HG03469 (cell line): ENCODE measurements around the gene SF3B4.
A peak's percentile ranks its signal among the peaks of the same experiment; 100 is the strongest.
"Not testable (repeated sequence)": the region's sequence is repeated elsewhere in the genome, so short reads cannot be mapped to it uniquely, and the experiment has no call there.

Experiments used
- ATAC-seq: cut with Tn5 transposase; IDR thresholded peaks from one replicate; pipeline ENCODE4 v1.9.1; 2021; ENCODE audit warnings: mild to moderate bottlenecking, moderate library complexity, moderate number of reproducible peaks; ENCODE audit not compliant: unreplicated experiment

The SF3B4 gene

DNA sequence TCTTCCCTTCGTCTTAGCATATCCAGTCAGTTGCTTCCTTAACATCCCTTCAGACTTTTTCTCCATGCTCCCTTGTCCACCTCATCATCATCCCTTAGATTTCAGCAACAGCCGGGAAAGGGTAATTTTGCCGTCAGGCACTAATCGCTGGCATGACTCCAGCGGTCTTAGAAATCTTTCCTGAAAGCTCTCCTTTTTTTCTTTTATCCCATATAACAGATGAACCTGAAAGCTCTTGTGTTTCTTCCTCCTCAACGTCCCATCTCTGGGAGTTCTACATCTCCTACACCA is 38.7 kb downstream of the SF3B4 start:
- ATAC-seq, result no peak

DNA sequence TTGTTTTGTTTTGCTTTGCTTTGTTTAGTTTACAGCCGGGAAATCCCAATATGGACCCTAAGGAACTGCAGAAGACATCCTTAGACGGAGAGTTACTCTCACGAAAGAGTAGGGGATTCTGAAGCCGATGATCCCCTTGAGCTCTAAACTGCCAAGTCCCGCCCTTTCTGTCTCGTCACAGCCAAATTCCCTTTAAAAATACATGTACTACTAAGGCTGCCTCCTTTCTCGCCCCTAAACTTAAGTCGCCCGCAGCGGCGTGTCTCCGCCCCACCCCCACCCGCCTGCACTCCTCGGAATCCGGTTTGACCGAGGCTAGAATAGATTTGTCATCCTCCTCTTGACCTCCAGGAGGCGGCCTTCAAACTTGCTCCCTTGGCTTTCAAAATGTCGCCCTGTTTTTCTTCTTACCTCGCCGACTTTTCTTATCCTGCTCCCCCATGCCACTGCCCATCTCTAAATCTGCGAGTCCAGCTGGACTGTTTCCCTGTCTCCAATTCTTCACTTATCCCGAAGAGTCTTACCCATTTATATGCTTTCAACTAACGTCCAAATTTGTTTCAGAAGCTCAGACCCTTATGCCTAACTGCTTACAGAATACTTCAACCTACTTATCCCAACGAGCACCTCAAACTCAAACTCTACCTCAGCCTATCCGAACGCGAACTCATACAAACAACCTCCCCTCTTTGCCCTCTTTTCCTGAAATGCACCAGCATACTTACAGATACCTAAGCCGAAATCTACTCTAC is 39.2 kb downstream of the SF3B4 start:
- ATAC-seq, result peak; percentile 6

DNA sequence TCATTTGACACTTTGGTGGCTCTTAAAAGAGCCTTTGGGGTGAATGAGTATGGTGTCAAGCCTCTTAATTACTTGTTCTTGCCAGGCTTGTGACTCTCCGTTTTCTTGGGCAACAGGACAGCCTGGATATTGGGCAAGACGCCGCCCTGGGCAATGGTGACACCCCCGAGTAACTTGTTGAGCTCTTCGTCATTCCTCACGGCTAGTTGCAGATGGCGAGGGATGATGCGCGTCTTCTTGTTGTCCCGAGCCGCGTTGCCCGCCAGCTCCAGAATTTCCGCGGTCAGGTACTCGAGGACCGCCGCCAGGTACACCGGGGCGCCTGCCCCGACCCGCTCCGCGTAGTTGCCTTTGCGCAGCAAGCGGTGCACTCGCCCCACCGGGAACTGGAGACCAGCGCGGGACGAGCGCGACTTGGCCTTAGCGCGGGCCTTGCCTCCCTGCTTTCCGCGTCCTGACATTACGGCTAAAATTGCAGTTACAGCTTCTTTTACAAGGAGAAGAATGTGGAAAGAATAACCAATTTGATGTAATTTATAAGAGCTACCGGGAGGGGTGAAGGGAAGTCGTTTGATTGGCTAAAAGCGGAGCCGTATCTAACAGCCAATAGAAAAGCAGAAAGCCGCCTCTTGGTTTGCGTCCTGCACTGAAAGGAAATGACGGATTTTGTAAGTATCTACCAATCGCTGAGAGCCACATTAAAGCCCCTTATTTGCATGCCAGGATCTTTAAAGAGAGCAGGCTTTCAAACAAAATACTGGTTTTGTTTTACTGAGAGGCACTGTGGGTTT is 40.0 kb downstream of the SF3B4 start:
- ATAC-seq, result peak; percentile 36

DNA sequence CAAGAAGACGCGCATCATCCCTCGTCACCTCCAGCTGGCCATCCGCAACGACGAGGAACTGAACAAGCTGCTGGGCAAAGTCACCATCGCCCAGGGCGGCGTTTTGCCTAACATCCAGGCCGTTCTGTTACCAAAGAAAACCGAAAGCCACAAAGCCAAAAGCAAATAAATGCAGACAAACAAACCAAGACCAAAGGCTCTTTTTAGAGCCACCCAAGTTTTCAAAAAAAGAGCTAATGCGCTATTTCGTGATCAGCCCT is 40.5 kb downstream of the SF3B4 start:
- not testable (repeated sequence) for ATAC-seq

DNA sequence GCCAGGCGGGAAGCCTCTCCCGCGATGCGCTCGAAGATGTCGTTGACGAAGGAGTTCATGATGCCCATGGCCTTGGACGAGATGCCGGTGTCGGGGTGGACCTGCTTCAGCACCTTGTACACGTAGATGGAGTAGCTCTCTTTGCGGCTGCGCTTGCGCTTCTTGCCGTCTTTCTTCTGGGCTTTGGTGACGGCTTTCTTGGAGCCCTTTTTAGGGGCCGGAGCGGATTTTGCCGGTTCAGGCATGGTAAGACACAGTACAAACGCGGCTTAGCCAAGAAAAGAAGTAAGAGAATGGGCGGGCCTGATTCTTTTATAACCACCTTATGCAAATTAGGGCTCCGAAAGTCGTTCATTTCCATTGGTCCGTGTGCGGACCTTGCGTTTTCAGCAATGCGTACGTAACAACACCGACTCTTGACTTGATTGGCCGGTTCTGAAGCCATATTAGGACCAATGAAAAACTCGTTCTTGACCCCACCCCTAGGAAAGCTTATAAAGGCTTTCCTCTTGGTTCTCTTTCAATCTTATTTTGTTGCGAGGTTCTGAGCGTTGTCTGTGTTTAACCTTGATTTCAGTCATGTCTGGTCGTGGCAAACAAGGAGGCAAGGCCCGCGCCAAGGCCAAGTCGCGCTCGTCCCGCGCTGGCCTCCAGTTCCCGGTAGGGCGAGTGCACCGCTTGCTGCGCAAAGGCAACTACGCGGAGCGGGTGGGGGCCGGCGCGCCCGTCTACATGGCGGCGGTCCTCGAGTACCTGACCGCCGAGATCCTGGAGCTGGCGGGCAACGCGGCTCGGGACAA is 41.0 kb downstream of the SF3B4 start:
- peak; percentile 33 for ATAC-seq

DNA sequence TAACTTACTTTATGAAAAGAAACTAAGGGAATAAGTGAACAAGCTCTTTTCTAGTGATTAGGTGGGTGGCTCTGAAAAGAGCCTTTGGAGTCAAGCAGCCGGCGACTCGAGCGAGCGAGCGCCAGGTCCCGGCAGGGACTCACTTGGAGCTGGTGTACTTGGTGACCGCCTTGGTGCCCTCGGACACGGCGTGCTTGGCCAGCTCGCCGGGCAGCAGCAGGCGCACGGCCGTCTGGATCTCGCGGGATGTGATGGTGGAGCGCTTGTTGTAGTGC is 41.5 kb downstream of the SF3B4 start:
- ATAC-seq, result not testable (repeated sequence)

DNA sequence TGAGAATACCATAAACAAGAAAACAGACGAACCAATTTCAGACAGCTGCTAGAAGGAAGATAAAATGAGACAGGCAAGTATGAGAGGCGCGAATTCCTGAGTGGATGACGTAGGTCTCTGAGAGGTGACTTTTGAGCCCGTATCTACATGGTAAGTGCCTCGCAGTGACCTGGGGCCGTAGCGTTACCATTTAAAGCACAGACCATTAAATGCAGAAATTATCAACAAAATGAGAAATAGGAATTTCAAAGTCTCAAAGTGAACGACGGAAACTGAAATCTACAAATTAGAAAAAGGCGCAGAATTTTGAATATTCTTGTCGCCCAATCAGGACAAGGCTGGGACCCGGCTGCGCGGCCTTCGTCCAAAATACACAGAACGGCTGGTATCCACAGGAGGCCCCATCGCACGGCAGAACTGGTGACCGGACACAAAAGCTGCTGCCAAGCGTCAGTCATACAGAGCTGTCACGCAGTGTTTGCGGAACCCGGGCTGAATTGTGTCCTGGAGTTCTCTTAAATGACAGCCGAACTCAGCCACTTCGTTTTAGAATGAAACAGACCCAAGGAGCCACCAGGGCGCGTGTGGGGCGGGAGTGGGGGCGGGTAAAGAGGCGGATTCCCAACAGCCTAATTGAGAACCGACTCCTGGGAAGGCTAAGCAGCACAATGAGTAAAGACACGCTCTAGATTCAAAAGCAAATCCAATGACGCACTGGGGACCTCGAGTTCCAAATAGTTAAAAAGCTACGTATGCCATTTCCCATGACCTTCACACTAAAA is 42.1 kb downstream of the SF3B4 start:
- ATAC-seq, result no peak

DNA sequence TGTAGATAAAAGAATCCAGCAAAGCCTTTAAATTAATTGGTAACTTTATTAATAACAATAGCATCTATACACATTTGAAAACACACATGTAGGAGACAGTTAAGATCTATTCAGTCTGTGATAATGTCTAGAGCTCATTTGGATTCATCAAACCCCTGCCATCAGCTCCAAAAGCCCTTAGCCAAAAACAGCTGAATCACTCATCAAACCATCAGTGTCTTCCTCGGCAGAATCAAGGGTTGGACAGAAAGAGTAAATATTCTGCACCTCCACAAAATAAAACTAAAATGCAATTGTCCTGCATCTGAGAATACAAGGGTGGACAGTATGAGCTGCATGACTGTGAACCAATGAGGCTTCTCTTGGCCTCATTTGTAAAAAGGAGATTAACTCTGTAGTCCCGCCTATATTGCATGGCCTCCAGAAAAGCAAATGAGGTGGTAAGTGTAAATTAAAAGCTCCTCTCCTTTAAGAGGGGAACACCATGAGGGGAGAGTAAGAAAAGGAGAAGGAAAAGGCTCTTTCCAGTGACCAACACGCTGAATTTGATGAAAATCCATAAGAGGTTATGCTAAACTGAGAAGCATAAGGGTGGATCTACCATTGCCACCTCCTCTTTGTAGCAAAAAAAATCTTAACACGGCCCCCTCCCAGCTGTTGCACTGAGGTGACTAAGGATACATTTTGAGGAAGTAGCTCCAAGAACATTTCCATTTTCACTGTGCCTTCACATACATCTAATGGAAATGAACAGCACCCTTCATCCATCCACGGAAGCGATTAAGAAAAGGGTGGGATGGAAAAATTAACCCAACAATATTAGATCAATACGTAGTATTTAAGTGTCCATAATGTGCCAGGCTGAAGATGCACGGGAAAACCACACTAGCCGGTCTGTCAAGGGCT is 42.9 kb downstream of the SF3B4 start:
- ATAC-seq, result no peak

DNA sequence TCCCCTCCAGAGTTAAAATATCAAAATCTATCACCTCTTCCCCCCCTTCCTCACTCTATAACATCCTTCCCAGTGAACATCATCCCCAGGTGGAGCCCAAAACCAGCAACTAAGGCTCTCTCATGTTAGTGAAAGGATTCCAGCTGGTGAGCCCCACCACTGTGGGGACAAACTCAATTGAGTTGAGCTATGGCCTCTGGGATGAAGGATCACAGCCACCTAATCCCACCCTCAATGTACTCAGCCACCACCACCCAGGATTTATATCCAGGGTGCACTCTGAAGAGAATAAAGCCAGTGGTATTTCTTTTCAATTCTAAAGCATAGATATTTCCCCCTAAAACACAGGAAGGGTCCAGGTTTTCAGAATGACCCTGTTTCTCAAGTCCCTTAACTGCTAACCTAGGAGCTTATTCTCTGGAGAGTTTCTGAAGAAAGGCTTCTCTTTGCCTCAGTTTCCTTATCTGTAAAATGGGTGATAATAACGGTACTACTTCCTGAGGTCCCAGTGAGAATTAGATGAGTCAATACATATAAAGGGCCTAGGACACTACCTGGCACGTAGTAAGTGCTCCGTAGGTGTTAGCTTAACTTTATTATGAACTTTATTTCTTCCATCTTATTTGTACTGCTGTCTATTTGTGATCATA is 43.9 kb downstream of the SF3B4 start:
- ATAC-seq, result no peak

DNA sequence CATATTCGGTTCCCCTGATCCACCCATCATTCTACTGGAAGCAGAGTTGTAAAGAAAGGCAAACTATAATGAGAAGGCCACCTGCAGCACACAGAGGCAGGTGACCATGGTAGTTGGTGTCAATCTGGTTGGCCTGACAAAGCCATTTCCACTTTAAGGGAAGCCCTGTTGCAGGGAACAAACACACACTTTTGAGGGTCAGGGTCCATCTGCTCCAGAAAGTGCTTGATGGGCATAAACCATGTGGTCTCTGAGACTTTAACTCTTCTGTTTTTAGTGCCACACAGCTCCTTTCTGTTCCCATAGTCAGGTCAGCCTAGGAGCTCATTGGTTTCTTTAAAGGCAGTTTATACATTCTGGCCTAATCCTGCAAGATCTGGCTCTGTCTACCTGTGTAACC is 45.7 kb downstream of the SF3B4 start:
- no peak for ATAC-seq

DNA sequence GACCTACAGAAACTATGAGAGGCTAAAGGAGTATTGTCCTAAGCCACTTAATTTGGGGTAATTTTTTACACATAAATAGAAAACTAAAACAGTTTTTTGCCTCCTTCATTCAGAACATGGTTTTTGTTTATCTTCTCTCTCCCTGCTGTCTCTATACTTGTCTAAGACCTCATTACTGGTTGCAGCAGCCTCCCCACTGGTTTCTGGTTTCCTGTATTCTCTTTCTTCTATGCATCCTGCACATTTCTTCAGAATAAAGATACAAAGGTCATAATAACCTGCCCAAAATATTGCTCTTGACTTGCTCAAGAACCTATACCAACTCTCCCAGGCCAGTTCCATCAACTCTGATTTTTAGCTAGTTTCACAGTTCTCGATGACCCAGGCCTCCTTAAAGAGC is 48.0 kb downstream of the SF3B4 start:
- no peak for ATAC-seq

DNA sequence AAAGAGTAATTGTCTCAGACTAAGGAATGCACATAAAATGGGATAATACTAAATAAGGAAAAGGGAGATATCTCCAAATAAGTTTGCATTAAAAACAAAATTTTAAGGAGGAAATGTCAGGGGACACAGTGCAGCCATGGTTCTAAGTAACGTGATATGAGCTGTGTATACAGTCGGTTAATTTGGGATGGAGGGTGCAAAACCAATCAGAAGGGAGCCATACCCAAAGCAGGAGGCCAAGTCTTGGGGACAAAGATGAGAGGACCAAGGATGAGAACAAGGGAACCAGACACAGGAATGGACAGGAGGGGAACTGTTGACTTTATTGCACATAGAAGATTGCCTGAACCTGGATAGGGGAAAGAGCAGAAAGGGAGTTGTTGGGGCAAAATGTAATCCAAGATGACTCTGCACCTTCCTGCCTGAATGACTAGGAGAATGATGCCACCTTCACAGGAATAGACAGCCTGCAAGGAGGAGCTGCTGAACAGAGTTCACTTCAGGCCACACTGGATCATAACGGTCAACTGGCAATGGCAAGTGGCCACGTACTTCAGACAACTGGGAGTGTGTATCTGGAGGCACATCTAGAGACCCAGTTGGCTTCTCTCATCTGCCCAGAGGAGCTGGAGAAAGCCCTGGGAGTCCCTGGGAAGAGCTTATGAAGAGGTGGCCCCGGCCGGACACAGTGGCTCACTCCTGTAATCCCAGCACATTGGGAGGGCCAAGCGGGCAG is 50.2 kb downstream of the SF3B4 start:
- ATAC-seq, result no peak
